H9 (cell line): ENCODE measurements around the gene SLC23A2. TPM values are rescaled to one million over a fixed set of nuclear protein-coding genes. Genes with fewer than 3 reads are reported as not detected.

Experiments
- DNase-seq: peaks from one replicate; pipeline ENCODE4 v3.0.0-alpha.2; 2017
- H2AFZ ChIP-seq: one replicate; pipeline ENCODE4 v1.6.1; 2013; ENCODE audit warnings: mild to moderate bottlenecking, low read length, control low read depth, moderate library complexity
- H2AK5ac ChIP-seq: 2 replicates; pipeline ENCODE4 v1.6.1; 2013; ENCODE audit warnings: low read length, control low read depth, mixed read lengths; ENCODE audit not compliant: insufficient read length
- H2BK120ac ChIP-seq: one replicate; pipeline ENCODE4 v1.6.1; 2013; ENCODE audit warnings: low read depth, mild to moderate bottlenecking, low read length, control low read depth, inconsistent platforms; ENCODE audit not compliant: poor library complexity, severe bottlenecking
- H2BK12ac ChIP-seq: 2 replicates; pipeline ENCODE4 v1.6.1; 2013; ENCODE audit warnings: low read length, control low read depth, mixed read lengths, low read depth; ENCODE audit not compliant: insufficient read length
- H2BK15ac ChIP-seq: 2 replicates; pipeline ENCODE4 v1.6.1; 2013; ENCODE audit warnings: low read depth, low read length, control low read depth
- H2BK20ac ChIP-seq: one replicate; pipeline ENCODE4 v1.6.1; 2013; ENCODE audit warnings: low read depth, mild to moderate bottlenecking, low read length, control low read depth, inconsistent platforms; ENCODE audit not compliant: poor library complexity, severe bottlenecking
- H2BK5ac ChIP-seq: 2 replicates; pipeline ENCODE4 v1.6.1; 2013; ENCODE audit warnings: low read length, control low read depth, mixed read lengths; ENCODE audit not compliant: insufficient read length
- H3K14ac ChIP-seq: 2 replicates; pipeline ENCODE4 v1.6.1; 2013; ENCODE audit warnings: low read length, control low read depth; ENCODE audit not compliant: insufficient read depth
- H3K18ac ChIP-seq: 2 replicates; pipeline ENCODE4 v1.6.1; 2013; ENCODE audit warnings: low read depth, mild to moderate bottlenecking, mixed read lengths, low read length, control low read depth; ENCODE audit not compliant: insufficient read length
- H3K23ac ChIP-seq: 2 replicates; pipeline ENCODE4 v1.6.1; 2013; ENCODE audit warnings: low read length, control low read depth, mixed read lengths, low read depth; ENCODE audit not compliant: insufficient read length
- H3K23me2 ChIP-seq: 2 replicates; pipeline ENCODE4 v1.6.1; 2013; ENCODE audit warnings: low read depth, mild to moderate bottlenecking, mixed read lengths, low read length, control low read depth; ENCODE audit not compliant: insufficient read length, poor library complexity, severe bottlenecking
- H3K27ac ChIP-seq: 2 replicates; pipeline ENCODE4 v1.5.1; 2013; ENCODE audit warnings: low read length, control low read depth, mixed read lengths, low read depth; ENCODE audit not compliant: insufficient read length
- H3K27me3 ChIP-seq: 2 replicates; pipeline ENCODE4 v1.6.1; 2013; ENCODE audit warnings: low read length, control low read depth, inconsistent platforms; ENCODE audit not compliant: insufficient read depth
- H3K4ac ChIP-seq: 2 replicates; pipeline ENCODE4 v1.6.1; 2013; ENCODE audit warnings: low read depth, mild to moderate bottlenecking, control low read depth, inconsistent platforms, low read length, moderate library complexity
- H3K4me1 ChIP-seq: 2 replicates; pipeline ENCODE4 v1.6.1; 2013; ENCODE audit warnings: low read length, control low read depth, inconsistent platforms; ENCODE audit not compliant: insufficient read depth
- H3K4me2 ChIP-seq: 2 replicates; pipeline ENCODE4 v1.6.1; 2013; ENCODE audit warnings: low read length, control low read depth, mixed read lengths; ENCODE audit not compliant: insufficient read length, insufficient read depth
- H3K56ac ChIP-seq: 2 replicates; pipeline ENCODE4 v1.6.1; 2013; ENCODE audit warnings: low read depth, mild to moderate bottlenecking, mixed read lengths, low read length, control low read depth; ENCODE audit not compliant: insufficient read length
- H3K79me1 ChIP-seq: 2 replicates; pipeline ENCODE4 v1.6.1; 2013; ENCODE audit warnings: low read depth, mild to moderate bottlenecking, moderate library complexity, low read length, control low read depth, inconsistent platforms; ENCODE audit not compliant: insufficient read depth, poor library complexity, severe bottlenecking
- H3K79me2 ChIP-seq: 2 replicates; pipeline ENCODE4 v1.6.1; 2013; ENCODE audit warnings: low read length, control low read depth, inconsistent platforms; ENCODE audit not compliant: insufficient read depth
- H3K9ac ChIP-seq: 2 replicates; pipeline ENCODE4 v1.6.1; 2013; ENCODE audit warnings: low read length, control low read depth, mixed read lengths; ENCODE audit not compliant: insufficient read length; ENCODE audit errors: extremely low read depth
- H3K9me3 ChIP-seq: one replicate; pipeline ENCODE4 v1.6.1; 2013; ENCODE audit warnings: low read depth, low read length, inconsistent platforms; ENCODE audit not compliant: control insufficient read depth
- H3T11ph ChIP-seq: one replicate; pipeline ENCODE4 v1.6.1; 2013; ENCODE audit warnings: mild to moderate bottlenecking, low read length, control low read depth, inconsistent platforms
- H4K20me1 ChIP-seq: one replicate; pipeline ENCODE4 v1.6.1; 2013; ENCODE audit not compliant: control insufficient read depth, insufficient read length, insufficient read depth
- H4K5ac ChIP-seq: 2 replicates; pipeline ENCODE4 v1.6.1; 2013; ENCODE audit warnings: low read depth, mild to moderate bottlenecking, mixed read lengths, low read length, control low read depth; ENCODE audit not compliant: insufficient read length
- H4K8ac ChIP-seq: replicated peaks from 2 replicates; pipeline ENCODE4 v1.6.1; 2013; ENCODE audit warnings: low read length, control low read depth, mixed read lengths, low read depth; ENCODE audit not compliant: insufficient read length
- H4K91ac ChIP-seq: 2 replicates; pipeline ENCODE4 v1.6.1; 2013; ENCODE audit warnings: low read depth, mild to moderate bottlenecking, moderate library complexity, mixed read lengths, low read length, control low read depth; ENCODE audit not compliant: insufficient read length
- H3K27ac Mint-ChIP-seq, 3 experiments: 2 replicates in 2 of 3; 3 replicates in 1 of 3; pipeline ENCODE4 v1.8.0; 2020 to 2021; ENCODE audit warnings: mixed read lengths in 3 of 3, mild to moderate bottlenecking in 1 of 3, moderate library complexity in 1 of 3
- H3K27me3 Mint-ChIP-seq: 2 replicates; pipeline ENCODE4 v1.8.0; 2021; ENCODE audit warnings: low read depth, mild to moderate bottlenecking, moderate library complexity, mixed read lengths
- H3K36me3 Mint-ChIP-seq, 3 experiments: 2 replicates in 2 of 3; 3 replicates in 1 of 3; pipeline ENCODE4 v1.8.0; 2020 to 2021; ENCODE audit warnings: low read depth in 3 of 3, mixed read lengths in 3 of 3; ENCODE audit not compliant: insufficient read depth in 1 of 3
- H3K4me1 Mint-ChIP-seq, 2 experiments: 2 replicates each; pipeline ENCODE4 v1.8.0; 2020; ENCODE audit warnings: mixed read lengths in 2 of 2
- H3K4me3 Mint-ChIP-seq, 2 experiments: 2 replicates in 1 of 2; 3 replicates in 1 of 2; pipeline ENCODE4 v1.8.0; 2020 to 2021; ENCODE audit warnings: mild to moderate bottlenecking in 2 of 2, mixed read lengths in 2 of 2, moderate library complexity in 1 of 2
- H3K9me3 Mint-ChIP-seq, 2 experiments: 2 replicates in 1 of 2; 3 replicates in 1 of 2; pipeline ENCODE4 v1.8.0; 2020; ENCODE audit warnings: mild to moderate bottlenecking in 2 of 2, mixed read lengths in 2 of 2, moderate library complexity in 1 of 2
- WGBS: extraction: QIAGEN DNeasy Blood & Tissue Kit; methylation state at CpG from one replicate; pipeline ENCODE4 v1.1.7; 2013; ENCODE audit warnings: missing lambda C conversion rate, low lambda C conversion rate, mixed read lengths; ENCODE audit not compliant: insufficient read length; ENCODE audit errors: extremely low coverage; 5-methylcytosine and 5-hydroxymethylcytosine counted together
- total RNA-seq: library from RNA; stranded (reverse); gene quantifications from 2 replicates; pipeline ENCODE4 v1.2.1, GENCODE V29; 2021
- TF ChIP-seq, protein P1 (sequence below): fragments of 200-600 bp; sonication (generic); conservative IDR thresholded peaks from 3 replicates; pipeline ENCODE4 v1.8.0; 2021; ENCODE audit warnings: antibody characterized with exemption, mild to moderate bottlenecking

Gene SLC23A2
- total RNA-seq, 1 experiment from 2014 or later, result 16.5 TPM

DNA sequence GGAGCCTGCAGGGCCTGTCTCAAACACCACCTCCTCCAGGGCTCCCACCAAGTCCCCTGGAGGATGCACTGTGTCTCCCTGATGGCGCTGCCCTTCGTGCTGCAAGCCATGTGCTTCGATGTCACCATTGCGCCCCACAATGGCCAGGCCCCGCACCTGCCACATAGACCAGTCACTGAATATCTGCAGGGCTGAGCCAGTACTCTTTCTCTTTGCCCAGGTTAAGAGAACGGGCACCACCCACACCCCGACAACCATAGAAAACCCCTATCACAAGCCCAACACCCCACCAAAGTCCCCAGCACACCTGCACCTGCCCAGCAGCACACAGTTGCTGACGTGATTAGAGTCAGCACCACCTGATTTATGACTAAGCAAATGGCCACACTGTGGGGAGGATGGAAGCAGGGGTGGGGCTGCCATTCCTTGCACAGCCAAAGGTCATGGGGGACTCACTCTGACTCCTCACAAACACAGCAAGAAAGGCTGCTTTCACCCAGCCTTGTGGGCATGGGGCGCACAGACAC lies 104.3 kb downstream of the SLC23A2 start:
- Histone ChIP-seq H3K79me2 (no peaks in the 10 kb centered on the region), H3K4me1 (peaks cover 2% of the 10 kb centered on the region; the same call in 1 of the 2 replicates), H3K14ac (no peak overlapping the region), H3T11ph (no peak overlapping the region), H3K23me2 (no peaks in the 10 kb centered on the region), H3K56ac (no peak overlapping the region), H3K79me1 (no peaks in the 10 kb centered on the region), H2BK20ac (no peak overlapping the region), H3K4me2 (no peak overlapping the region), H3K23ac (no peak overlapping the region), H3K18ac (no peak overlapping the region), H2BK120ac (no peak overlapping the region), H4K5ac (no peak overlapping the region), H3K9me3 (no peaks in the 10 kb centered on the region), H4K8ac (no peak overlapping the region), H3K4ac (no peak overlapping the region), H2BK12ac (no peak overlapping the region), H4K91ac (no peak overlapping the region), H3K27ac (no peak overlapping the region), H2BK5ac (no peak overlapping the region), H2BK15ac (no peak overlapping the region), H2AFZ (no peak overlapping the region), H4K20me1 (no peaks in the 10 kb centered on the region), H3K9ac (no peak overlapping the region), H2AK5ac (no peak overlapping the region), H3K27me3 (no peaks in the 10 kb centered on the region)
- Mint-ChIP-seq H3K4me1 (peaks cover 18 to 35% of the 10 kb centered on the region in 2 experiments), H3K27me3 (no peaks in the 10 kb centered on the region; the same call in 1 of the 2 replicates), H3K9me3 (no peaks in the 10 kb centered on the region), H3K27ac (peak overlapping the region in 1 of 3 experiments; percentile 87; a peak in 4 of 7 replicates), H3K4me3 (no peak overlapping the region), H3K36me3 (peaks cover 9 to 19% (median 14%) of the 10 kb centered on the region in 3 experiments)
- no CpG with 5 or more reads among the region's 9 CpGs for WGBS
- TF ChIP-seq, protein P1, sequence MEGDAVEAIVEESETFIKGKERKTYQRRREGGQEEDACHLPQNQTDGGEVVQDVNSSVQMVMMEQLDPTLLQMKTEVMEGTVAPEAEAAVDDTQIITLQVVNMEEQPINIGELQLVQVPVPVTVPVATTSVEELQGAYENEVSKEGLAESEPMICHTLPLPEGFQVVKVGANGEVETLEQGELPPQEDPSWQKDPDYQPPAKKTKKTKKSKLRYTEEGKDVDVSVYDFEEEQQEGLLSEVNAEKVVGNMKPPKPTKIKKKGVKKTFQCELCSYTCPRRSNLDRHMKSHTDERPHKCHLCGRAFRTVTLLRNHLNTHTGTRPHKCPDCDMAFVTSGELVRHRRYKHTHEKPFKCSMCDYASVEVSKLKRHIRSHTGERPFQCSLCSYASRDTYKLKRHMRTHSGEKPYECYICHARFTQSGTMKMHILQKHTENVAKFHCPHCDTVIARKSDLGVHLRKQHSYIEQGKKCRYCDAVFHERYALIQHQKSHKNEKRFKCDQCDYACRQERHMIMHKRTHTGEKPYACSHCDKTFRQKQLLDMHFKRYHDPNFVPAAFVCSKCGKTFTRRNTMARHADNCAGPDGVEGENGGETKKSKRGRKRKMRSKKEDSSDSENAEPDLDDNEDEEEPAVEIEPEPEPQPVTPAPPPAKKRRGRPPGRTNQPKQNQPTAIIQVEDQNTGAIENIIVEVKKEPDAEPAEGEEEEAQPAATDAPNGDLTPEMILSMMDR, result peak; percentile 66
- DNase-seq, result peak; percentile 81
